Activated naive CD8-positive, alpha-beta T cell treated with anti-CD3 and anti-CD28 coated beads, Interleukin-2, amount 10 ng/mL, durations not matched to agents 7 days and 5 days (primary cell): ENCODE data around the gene DNAAF2. TPM values are rescaled to one million over a fixed set of nuclear protein-coding genes. Genes with fewer than 3 reads are reported as not detected.

Source experiments
- ATAC-seq: fragments of 150-1000 bp; cut with Tn5 transposase; one replicate; pipeline ENCODE4 v1.10.0; 2021; ENCODE audit warnings: low read depth, moderate library complexity
- POLR2A ChIA-PET: fragments of 350-600 bp; sonication (Branson Sonifier 250); formaldehyde crosslinking; loops from one replicate; lab custom pipeline; 2021; ENCODE audit warnings: antibody characterized with exemption; lab: Charles Lee
- DNase-seq: peaks from one replicate; pipeline ENCODE4 v3.0.0; 2021
- H3K27ac Mint-ChIP-seq: one replicate; pipeline ENCODE4 v1.8.0; 2022; ENCODE audit warnings: mild to moderate bottlenecking, mixed read lengths
- H3K27me3 Mint-ChIP-seq: one replicate; pipeline ENCODE4 v1.8.0; 2022; ENCODE audit warnings: mild to moderate bottlenecking, moderate library complexity, mixed read lengths
- H3K36me3 Mint-ChIP-seq: one replicate; pipeline ENCODE4 v1.8.0; 2021; ENCODE audit warnings: mild to moderate bottlenecking, mixed read lengths
- H3K4me1 Mint-ChIP-seq: one replicate; pipeline ENCODE4 v1.8.0; 2021; ENCODE audit warnings: mixed read lengths
- H3K4me3 Mint-ChIP-seq: one replicate; pipeline ENCODE4 v1.8.0; 2022; ENCODE audit warnings: mild to moderate bottlenecking, moderate library complexity, mixed read lengths
- H3K9me3 Mint-ChIP-seq: one replicate; pipeline ENCODE4 v1.8.0; 2021; ENCODE audit warnings: mixed read lengths
- total RNA-seq, 2 experiments: library from RNA; stranded (reverse); gene quantifications; one replicate each; pipeline ENCODE4 v1.2.3, GENCODE V29; 2021

The DNAAF2 gene
- total RNA-seq, 2 experiments from 2014 or later, result 8.0 to 8.2 TPM

- H3K27me3 Mint-ChIP-seq, result no peaks in the 10 kb centered on the region
- no peak for DNase-seq
- H3K4me3 Mint-ChIP-seq, result peak overlapping the region; percentile 2
- H3K27ac Mint-ChIP-seq, result peak overlapping the region; percentile 10
- peaks cover 35% of the 10 kb centered on the region for H3K36me3 Mint-ChIP-seq
- peaks cover 23% of the 10 kb centered on the region for H3K4me1 Mint-ChIP-seq
- POLR2A ChIA-PET, result interaction anchor here (0.5 to 1.7 kb wide), 3 partner anchors 15 to 19 kb away, joined by 3 to 7 read pairs (median 7); partner anchors contain the start of gene LRR1
- no peak for ATAC-seq
- no peaks in the 10 kb centered on the region for H3K9me3 Mint-ChIP-seq
Observed at GRCh38 chr14:49617852-49618519, 17.1 kb downstream of the DNAAF2 start.

- Mint-ChIP-seq H3K4me1 (peaks cover 19% of the 10 kb centered on the region), H3K27me3 (no peaks in the 10 kb centered on the region), H3K36me3 (peaks cover 25% of the 10 kb centered on the region), H3K4me3 (no peak overlapping the region), H3K27ac (no peak overlapping the region), H3K9me3 (no peaks in the 10 kb centered on the region)
- ATAC-seq (no peak), DNase-seq (no peak)
- POLR2A ChIA-PET, result interaction anchor here (1.4 kb wide), 1 partner anchor 17 kb away, joined by 3 read pairs; the partner anchor contains the start of gene LRR1
Observed at GRCh38 chr14:49615776-49616175, 19.3 kb downstream of the DNAAF2 start.

GRCh38 chr14:49614196-49614595, 20.8 kb downstream of the DNAAF2 start:
- no peak overlapping the region for H3K27ac Mint-ChIP-seq
- ATAC-seq (no peak), DNase-seq (no peak)
- POLR2A ChIA-PET, result interaction anchor here (0.8 kb wide), 1 partner anchor 28 kb away, joined by 3 read pairs; the partner anchor contains the start of gene RPS29
- H3K36me3 Mint-ChIP-seq, result peaks cover 29% of the 10 kb centered on the region
- no peaks in the 10 kb centered on the region for H3K27me3 Mint-ChIP-seq
- H3K9me3 Mint-ChIP-seq, result no peaks in the 10 kb centered on the region
- H3K4me3 Mint-ChIP-seq, result no peak overlapping the region
- peaks cover 21% of the 10 kb centered on the region for H3K4me1 Mint-ChIP-seq

- ATAC-seq, result no peak
- H3K4me1 Mint-ChIP-seq, result peaks cover 16% of the 10 kb centered on the region
- no peaks in the 10 kb centered on the region for H3K27me3 Mint-ChIP-seq
- H3K36me3 Mint-ChIP-seq, result peaks cover 26% of the 10 kb centered on the region
- no peak for DNase-seq
- no peak overlapping the region for H3K4me3 Mint-ChIP-seq
- no peak overlapping the region for H3K27ac Mint-ChIP-seq
- H3K9me3 Mint-ChIP-seq, result no peaks in the 10 kb centered on the region
- POLR2A ChIA-PET, result interaction anchor here (6.1 kb wide), 1 partner anchor 8 kb away, joined by 38 read pairs; the partner anchor contains the start of genes MGAT2 and RPL36AL
Observed at GRCh38 chr14:49612671-49613070, 22.4 kb downstream of the DNAAF2 start.

GRCh38 chr14:49612251-49612650, 22.8 kb downstream of the DNAAF2 start:
- ATAC-seq, result no peak
- no peak for DNase-seq
- Mint-ChIP-seq H3K36me3 (peaks cover 24% of the 10 kb centered on the region), H3K4me1 (peaks cover 13% of the 10 kb centered on the region), H3K27ac (no peak overlapping the region), H3K9me3 (no peaks in the 10 kb centered on the region), H3K4me3 (no peak overlapping the region), H3K27me3 (no peaks in the 10 kb centered on the region)
- POLR2A ChIA-PET, result interaction anchor here (6.1 kb wide), 1 partner anchor 8 kb away, joined by 38 read pairs; the partner anchor contains the start of genes MGAT2 and RPL36AL

GRCh38 chr14:49607583-49607982, 27.5 kb downstream of the DNAAF2 start:
- H3K36me3 Mint-ChIP-seq, result peaks cover 27% of the 10 kb centered on the region
- no peaks in the 10 kb centered on the region for H3K9me3 Mint-ChIP-seq
- POLR2A ChIA-PET, result interaction anchor here (1.2 to 6.1 kb wide), 3 partner anchors 9 to 27 kb away, joined by 4 to 38 read pairs (median 6); partner anchors contain the start of genes LRR1, MGAT2 and RPL36AL
- no peak overlapping the region for H3K4me3 Mint-ChIP-seq
- H3K27me3 Mint-ChIP-seq, result no peaks in the 10 kb centered on the region
- H3K4me1 Mint-ChIP-seq, result peaks cover 11% of the 10 kb centered on the region
- H3K27ac Mint-ChIP-seq, result no peak overlapping the region
- DNase-seq (no peak), ATAC-seq (no peak)

GRCh38 chr14:49598485-49599300, 36.4 kb downstream of the DNAAF2 start, which contains the start of gene LRR1:
LRR1 (plus strand) TSS chr14:49598940; CDS start chr14:49599021, 81 bp downstream.
- Mint-ChIP-seq H3K4me1 (peaks cover 28% of the 10 kb centered on the region), H3K4me3 (peak within 1 kb of the TSS; percentile 95)
- POLR2A ChIA-PET, result interaction anchor here (0.5 to 3.5 kb wide), 16 partner anchors 9 to 483 kb away, joined by 3 to 79 read pairs (median 7); partner anchors contain the start of genes DNAAF2, KLHDC2, MGAT2 and NEMF

GRCh38 chr14:49598189-49598484, 36.9 kb downstream of the DNAAF2 start:
- H3K9me3 Mint-ChIP-seq, result no peaks in the 10 kb centered on the region
- peaks cover 28% of the 10 kb centered on the region for H3K4me1 Mint-ChIP-seq
- POLR2A ChIA-PET, result interaction anchor here (0.5 to 3.5 kb wide), 11 partner anchors 9 to 266 kb away, joined by 3 to 79 read pairs (median 8); partner anchors contain the start of genes DNAAF2, KLHDC2, MGAT2 and NEMF
- peak overlapping the region; percentile 95 for H3K4me3 Mint-ChIP-seq
- ATAC-seq (no peak), DNase-seq (no peak)
- H3K36me3 Mint-ChIP-seq, result peaks cover 10% of the 10 kb centered on the region
- H3K27ac Mint-ChIP-seq, result peak overlapping the region; percentile 97
- H3K27me3 Mint-ChIP-seq, result peaks cover 2% of the 10 kb centered on the region

More at GRCh38 chr14:49598485-49599300, 36.4 kb downstream of the DNAAF2 start, which contains the start of gene LRR1:
- Mint-ChIP-seq H3K27me3 (peaks cover 2% of the 10 kb centered on the region), H3K27ac (peak within 1 kb of the TSS; percentile 97), H3K36me3 (peaks cover 10% of the 10 kb centered on the region), H3K9me3 (no peaks in the 10 kb centered on the region)
- ATAC-seq (peak; percentile 83), DNase-seq (peak; percentile 94)

GRCh38 chr14:49594347-49595091, 40.5 kb downstream of the DNAAF2 start:
- Mint-ChIP-seq H3K4me1 (peaks cover 17% of the 10 kb centered on the region), H3K9me3 (no peaks in the 10 kb centered on the region), H3K27ac (no peak overlapping the region), H3K27me3 (peaks cover 2% of the 10 kb centered on the region), H3K4me3 (no peak overlapping the region), H3K36me3 (peaks cover 5% of the 10 kb centered on the region)
- DNase-seq (no peak), ATAC-seq (no peak)
- POLR2A ChIA-PET, result interaction anchor here (0.7 to 1.9 kb wide), 3 partner anchors 8 to 515 kb away, joined by 3 to 10 read pairs (median 4); partner anchors contain the start of genes MGAT2, RPL36AL and RPS29

- POLR2A ChIA-PET, result no interaction called here
- Mint-ChIP-seq H3K4me1 (peaks cover 17% of the 10 kb centered on the region), H3K27ac (no peak overlapping the region), H3K9me3 (no peaks in the 10 kb centered on the region), H3K36me3 (peaks cover 2% of the 10 kb centered on the region), H3K27me3 (peaks cover 2% of the 10 kb centered on the region), H3K4me3 (no peak overlapping the region)
- DNase-seq, result no peak
- no peak for ATAC-seq
Observed at GRCh38 chr14:49593016-49593415, 42.0 kb downstream of the DNAAF2 start.

- Mint-ChIP-seq H3K27me3 (no peaks in the 10 kb centered on the region), H3K27ac (no peak overlapping the region), H3K4me1 (peaks cover 18% of the 10 kb centered on the region), H3K36me3 (peaks cover 13% of the 10 kb centered on the region), H3K9me3 (no peaks in the 10 kb centered on the region), H3K4me3 (no peak overlapping the region)
- ATAC-seq, result no peak
- POLR2A ChIA-PET, result no interaction called here
- DNase-seq, result no peak
Observed at GRCh38 chr14:49589387-49589786, 45.7 kb downstream of the DNAAF2 start.

- H3K9me3 Mint-ChIP-seq, result no peaks in the 10 kb centered on the region
- peaks cover 36% of the 10 kb centered on the region for H3K36me3 Mint-ChIP-seq
- H3K27ac Mint-ChIP-seq, result peak overlapping the region; percentile 99
- DNase-seq, result no peak
- peak overlapping the region; percentile 94 for H3K4me3 Mint-ChIP-seq
- POLR2A ChIA-PET, result interaction anchor here (0.5 to 5.1 kb wide), 19 partner anchors 8 to 1235 kb away, joined by 3 to 79 read pairs (median 6); partner anchors contain the start of genes DNAAF2, KLHDC2, LRR1 and MGAT2
- peaks cover 35% of the 10 kb centered on the region for H3K4me1 Mint-ChIP-seq
- no peak for ATAC-seq
- no peaks in the 10 kb centered on the region for H3K27me3 Mint-ChIP-seq
Observed at GRCh38 chr14:49586673-49587460, 48.2 kb downstream of the DNAAF2 start.
